H9 (cell line): ENCODE results near the gene COL18A1. TPM values are rescaled to one million over a fixed set of nuclear protein-coding genes. Genes with fewer than 3 reads are reported as not detected.

Source experiments
- DNase-seq: peaks from one replicate; pipeline ENCODE4 v3.0.0-alpha.2; 2017
- H2AFZ ChIP-seq: one replicate; pipeline ENCODE4 v1.6.1; 2013; ENCODE audit warnings: mild to moderate bottlenecking, low read length, control low read depth, moderate library complexity
- H2AK5ac ChIP-seq: 2 replicates; pipeline ENCODE4 v1.6.1; 2013; ENCODE audit warnings: low read length, control low read depth, mixed read lengths; ENCODE audit not compliant: insufficient read length
- H2BK120ac ChIP-seq: one replicate; pipeline ENCODE4 v1.6.1; 2013; ENCODE audit warnings: low read depth, mild to moderate bottlenecking, low read length, control low read depth, inconsistent platforms; ENCODE audit not compliant: poor library complexity, severe bottlenecking
- H2BK12ac ChIP-seq: 2 replicates; pipeline ENCODE4 v1.6.1; 2013; ENCODE audit warnings: low read length, control low read depth, mixed read lengths, low read depth; ENCODE audit not compliant: insufficient read length
- H2BK15ac ChIP-seq: 2 replicates; pipeline ENCODE4 v1.6.1; 2013; ENCODE audit warnings: low read depth, low read length, control low read depth
- H2BK20ac ChIP-seq: one replicate; pipeline ENCODE4 v1.6.1; 2013; ENCODE audit warnings: low read depth, mild to moderate bottlenecking, low read length, control low read depth, inconsistent platforms; ENCODE audit not compliant: poor library complexity, severe bottlenecking
- H2BK5ac ChIP-seq: 2 replicates; pipeline ENCODE4 v1.6.1; 2013; ENCODE audit warnings: low read length, control low read depth, mixed read lengths; ENCODE audit not compliant: insufficient read length
- H3K14ac ChIP-seq: 2 replicates; pipeline ENCODE4 v1.6.1; 2013; ENCODE audit warnings: low read length, control low read depth; ENCODE audit not compliant: insufficient read depth
- H3K18ac ChIP-seq: 2 replicates; pipeline ENCODE4 v1.6.1; 2013; ENCODE audit warnings: low read depth, mild to moderate bottlenecking, mixed read lengths, low read length, control low read depth; ENCODE audit not compliant: insufficient read length
- H3K23ac ChIP-seq: 2 replicates; pipeline ENCODE4 v1.6.1; 2013; ENCODE audit warnings: low read length, control low read depth, mixed read lengths, low read depth; ENCODE audit not compliant: insufficient read length
- H3K23me2 ChIP-seq: 2 replicates; pipeline ENCODE4 v1.6.1; 2013; ENCODE audit warnings: low read depth, mild to moderate bottlenecking, mixed read lengths, low read length, control low read depth; ENCODE audit not compliant: insufficient read length, poor library complexity, severe bottlenecking
- H3K27ac ChIP-seq: 2 replicates; pipeline ENCODE4 v1.5.1; 2013; ENCODE audit warnings: low read length, control low read depth, mixed read lengths, low read depth; ENCODE audit not compliant: insufficient read length
- H3K27me3 ChIP-seq: 2 replicates; pipeline ENCODE4 v1.6.1; 2013; ENCODE audit warnings: low read length, control low read depth, inconsistent platforms; ENCODE audit not compliant: insufficient read depth
- H3K4ac ChIP-seq: 2 replicates; pipeline ENCODE4 v1.6.1; 2013; ENCODE audit warnings: low read depth, mild to moderate bottlenecking, control low read depth, inconsistent platforms, low read length, moderate library complexity
- H3K4me1 ChIP-seq: 2 replicates; pipeline ENCODE4 v1.6.1; 2013; ENCODE audit warnings: low read length, control low read depth, inconsistent platforms; ENCODE audit not compliant: insufficient read depth
- H3K4me2 ChIP-seq: 2 replicates; pipeline ENCODE4 v1.6.1; 2013; ENCODE audit warnings: low read length, control low read depth, mixed read lengths; ENCODE audit not compliant: insufficient read length, insufficient read depth
- H3K56ac ChIP-seq: 2 replicates; pipeline ENCODE4 v1.6.1; 2013; ENCODE audit warnings: low read depth, mild to moderate bottlenecking, mixed read lengths, low read length, control low read depth; ENCODE audit not compliant: insufficient read length
- H3K79me1 ChIP-seq: 2 replicates; pipeline ENCODE4 v1.6.1; 2013; ENCODE audit warnings: low read depth, mild to moderate bottlenecking, moderate library complexity, low read length, control low read depth, inconsistent platforms; ENCODE audit not compliant: insufficient read depth, poor library complexity, severe bottlenecking
- H3K79me2 ChIP-seq: 2 replicates; pipeline ENCODE4 v1.6.1; 2013; ENCODE audit warnings: low read length, control low read depth, inconsistent platforms; ENCODE audit not compliant: insufficient read depth
- H3K9ac ChIP-seq: 2 replicates; pipeline ENCODE4 v1.6.1; 2013; ENCODE audit warnings: low read length, control low read depth, mixed read lengths; ENCODE audit not compliant: insufficient read length; ENCODE audit errors: extremely low read depth
- H3K9me3 ChIP-seq: one replicate; pipeline ENCODE4 v1.6.1; 2013; ENCODE audit warnings: low read depth, low read length, inconsistent platforms; ENCODE audit not compliant: control insufficient read depth
- H3T11ph ChIP-seq: one replicate; pipeline ENCODE4 v1.6.1; 2013; ENCODE audit warnings: mild to moderate bottlenecking, low read length, control low read depth, inconsistent platforms
- H4K20me1 ChIP-seq: one replicate; pipeline ENCODE4 v1.6.1; 2013; ENCODE audit not compliant: control insufficient read depth, insufficient read length, insufficient read depth
- H4K5ac ChIP-seq: 2 replicates; pipeline ENCODE4 v1.6.1; 2013; ENCODE audit warnings: low read depth, mild to moderate bottlenecking, mixed read lengths, low read length, control low read depth; ENCODE audit not compliant: insufficient read length
- H4K8ac ChIP-seq: replicated peaks from 2 replicates; pipeline ENCODE4 v1.6.1; 2013; ENCODE audit warnings: low read length, control low read depth, mixed read lengths, low read depth; ENCODE audit not compliant: insufficient read length
- H4K91ac ChIP-seq: 2 replicates; pipeline ENCODE4 v1.6.1; 2013; ENCODE audit warnings: low read depth, mild to moderate bottlenecking, moderate library complexity, mixed read lengths, low read length, control low read depth; ENCODE audit not compliant: insufficient read length
- H3K27ac Mint-ChIP-seq, 3 experiments: 2 replicates in 2 of 3; 3 replicates in 1 of 3; pipeline ENCODE4 v1.8.0; 2020 to 2021; ENCODE audit warnings: mixed read lengths in 3 of 3, mild to moderate bottlenecking in 1 of 3, moderate library complexity in 1 of 3
- H3K27me3 Mint-ChIP-seq: 2 replicates; pipeline ENCODE4 v1.8.0; 2021; ENCODE audit warnings: low read depth, mild to moderate bottlenecking, moderate library complexity, mixed read lengths
- H3K36me3 Mint-ChIP-seq, 3 experiments: 2 replicates in 2 of 3; 3 replicates in 1 of 3; pipeline ENCODE4 v1.8.0; 2020 to 2021; ENCODE audit warnings: low read depth in 3 of 3, mixed read lengths in 3 of 3; ENCODE audit not compliant: insufficient read depth in 1 of 3
- H3K4me1 Mint-ChIP-seq, 2 experiments: 2 replicates each; pipeline ENCODE4 v1.8.0; 2020; ENCODE audit warnings: mixed read lengths in 2 of 2
- H3K4me3 Mint-ChIP-seq, 2 experiments: 2 replicates in 1 of 2; 3 replicates in 1 of 2; pipeline ENCODE4 v1.8.0; 2020 to 2021; ENCODE audit warnings: mild to moderate bottlenecking in 2 of 2, mixed read lengths in 2 of 2, moderate library complexity in 1 of 2
- H3K9me3 Mint-ChIP-seq, 2 experiments: 2 replicates in 1 of 2; 3 replicates in 1 of 2; pipeline ENCODE4 v1.8.0; 2020; ENCODE audit warnings: mild to moderate bottlenecking in 2 of 2, mixed read lengths in 2 of 2, moderate library complexity in 1 of 2
- WGBS: extraction: QIAGEN DNeasy Blood & Tissue Kit; methylation state at CpG from one replicate; pipeline ENCODE4 v1.1.7; 2013; ENCODE audit warnings: missing lambda C conversion rate, low lambda C conversion rate, mixed read lengths; ENCODE audit not compliant: insufficient read length; ENCODE audit errors: extremely low coverage; 5-methylcytosine and 5-hydroxymethylcytosine counted together
- total RNA-seq: library from RNA; stranded (reverse); gene quantifications from 2 replicates; pipeline ENCODE4 v1.2.1, GENCODE V29; 2021
- TF ChIP-seq, protein P1 (sequence below): fragments of 200-600 bp; sonication (generic); conservative IDR thresholded peaks from 3 replicates; pipeline ENCODE4 v1.8.0; 2021; ENCODE audit warnings: antibody characterized with exemption, mild to moderate bottlenecking

Gene COL18A1
- total RNA-seq, 1 experiment from 2014 or later: 232 TPM

DNA sequence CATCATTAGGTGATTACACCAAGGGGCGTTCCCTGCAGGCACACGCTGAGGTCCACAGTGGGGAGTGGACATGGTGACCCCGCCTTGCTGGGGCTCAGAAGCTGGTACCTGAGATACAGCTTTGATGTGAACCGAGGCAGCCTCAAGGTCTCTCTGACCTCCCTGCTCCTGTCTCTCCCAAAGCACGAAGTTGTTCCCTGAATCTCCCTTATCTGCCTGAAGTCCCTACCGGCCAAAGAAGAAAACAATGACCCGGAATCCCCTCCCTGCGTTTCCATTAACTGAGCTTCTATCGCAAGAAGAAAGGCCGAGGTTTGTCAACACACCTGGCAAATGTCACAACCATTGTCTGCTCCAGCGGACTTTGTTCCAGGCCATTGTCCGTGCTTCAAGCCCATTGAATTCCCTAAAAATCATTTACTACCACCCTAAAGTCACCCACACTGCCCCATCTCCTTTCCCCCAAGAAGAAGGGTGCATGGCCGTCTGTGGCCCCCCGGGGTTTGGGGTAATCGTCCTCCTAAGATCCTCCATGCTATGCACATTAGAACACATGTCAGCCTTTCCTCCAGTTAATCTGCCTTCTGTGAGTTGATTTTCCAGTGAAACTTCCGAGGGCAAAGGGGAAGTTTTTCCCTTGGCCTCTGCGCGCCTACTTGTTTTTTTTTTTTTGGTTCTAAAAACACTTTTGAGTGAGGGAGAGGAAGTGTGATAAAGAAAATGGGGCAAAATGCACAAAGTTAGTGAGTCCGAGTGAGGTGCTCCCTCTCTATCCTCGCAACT lies 48.1 kb upstream of the COL18A1 start:
- H3K9me3 Mint-ChIP-seq: no peaks in the 10 kb centered on the region
- no peaks in the 10 kb centered on the region for H3K36me3 Mint-ChIP-seq
- H3K27ac Mint-ChIP-seq: peak overlapping the region; percentile 41 to 65 (median 47); a peak in 4 of 7 replicates
- Histone ChIP-seq H2AK5ac (no peak overlapping the region), H3K23me2 (no peaks in the 10 kb centered on the region), H3K79me1 (no peaks in the 10 kb centered on the region), H3K56ac (no peak overlapping the region), H3K4ac (no peak overlapping the region), H2AFZ (no peak overlapping the region), H2BK12ac (no peak overlapping the region), H3K4me1 (no peaks in the 10 kb centered on the region), H2BK20ac (no peak overlapping the region), H2BK5ac (no peak overlapping the region), H2BK120ac (no peak overlapping the region), H4K20me1 (no peaks in the 10 kb centered on the region), H4K8ac (no peak overlapping the region), H3K27me3 (no peaks in the 10 kb centered on the region), H3K9me3 (no peaks in the 10 kb centered on the region), H3K9ac (no peak overlapping the region), H4K5ac (no peak overlapping the region), H4K91ac (no peak overlapping the region), H3T11ph (no peak overlapping the region), H3K27ac (no peak overlapping the region), H3K23ac (no peak overlapping the region), H3K14ac (no peak overlapping the region; the same call in 1 of the 2 replicates), H2BK15ac (no peak overlapping the region), H3K79me2 (no peaks in the 10 kb centered on the region), H3K18ac (no peak overlapping the region), H3K4me2 (no peak overlapping the region)
- no peak for DNase-seq
- no peaks in the 10 kb centered on the region; the same call in none of the 2 replicates for H3K27me3 Mint-ChIP-seq
- TF ChIP-seq, protein P1, sequence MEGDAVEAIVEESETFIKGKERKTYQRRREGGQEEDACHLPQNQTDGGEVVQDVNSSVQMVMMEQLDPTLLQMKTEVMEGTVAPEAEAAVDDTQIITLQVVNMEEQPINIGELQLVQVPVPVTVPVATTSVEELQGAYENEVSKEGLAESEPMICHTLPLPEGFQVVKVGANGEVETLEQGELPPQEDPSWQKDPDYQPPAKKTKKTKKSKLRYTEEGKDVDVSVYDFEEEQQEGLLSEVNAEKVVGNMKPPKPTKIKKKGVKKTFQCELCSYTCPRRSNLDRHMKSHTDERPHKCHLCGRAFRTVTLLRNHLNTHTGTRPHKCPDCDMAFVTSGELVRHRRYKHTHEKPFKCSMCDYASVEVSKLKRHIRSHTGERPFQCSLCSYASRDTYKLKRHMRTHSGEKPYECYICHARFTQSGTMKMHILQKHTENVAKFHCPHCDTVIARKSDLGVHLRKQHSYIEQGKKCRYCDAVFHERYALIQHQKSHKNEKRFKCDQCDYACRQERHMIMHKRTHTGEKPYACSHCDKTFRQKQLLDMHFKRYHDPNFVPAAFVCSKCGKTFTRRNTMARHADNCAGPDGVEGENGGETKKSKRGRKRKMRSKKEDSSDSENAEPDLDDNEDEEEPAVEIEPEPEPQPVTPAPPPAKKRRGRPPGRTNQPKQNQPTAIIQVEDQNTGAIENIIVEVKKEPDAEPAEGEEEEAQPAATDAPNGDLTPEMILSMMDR: no peak
- no peak overlapping the region for H3K4me3 Mint-ChIP-seq
- WGBS: no CpG with 5 or more reads among the region's 20 CpGs
- H3K4me1 Mint-ChIP-seq: peaks cover 48 to 57% of the 10 kb centered on the region in 2 experiments
